Cardiac fibroblast (primary cell): ENCODE results near the gene TMUB2.

Experiments
- DNase-seq, 2 donors: peaks; one replicate each; pipeline versions ENCODE4 v3.0.0 to v3.0.0-alpha.2; 2010; ENCODE audit warnings: low read depth in 2 of 2
- H3K4me3 ChIP-seq, 2 donors: replicated peaks in 1 of 2; 1 replicate in 1 of 2; 2 replicates in 1 of 2; pipeline ENCODE4 v1.5.1; 2011; ENCODE audit warnings: low read depth in 2 of 2, low read length in 2 of 2, mild to moderate bottlenecking in 2 of 2, moderate library complexity in 1 of 2
- TF ChIP-seq, protein P1 (sequence below): IDR thresholded peaks from one replicate; pipeline ENCODE4 v1.5.1; 2011; ENCODE audit warnings: low read depth, mild to moderate bottlenecking, low read length, inconsistent platforms

The TMUB2 gene

DNA sequence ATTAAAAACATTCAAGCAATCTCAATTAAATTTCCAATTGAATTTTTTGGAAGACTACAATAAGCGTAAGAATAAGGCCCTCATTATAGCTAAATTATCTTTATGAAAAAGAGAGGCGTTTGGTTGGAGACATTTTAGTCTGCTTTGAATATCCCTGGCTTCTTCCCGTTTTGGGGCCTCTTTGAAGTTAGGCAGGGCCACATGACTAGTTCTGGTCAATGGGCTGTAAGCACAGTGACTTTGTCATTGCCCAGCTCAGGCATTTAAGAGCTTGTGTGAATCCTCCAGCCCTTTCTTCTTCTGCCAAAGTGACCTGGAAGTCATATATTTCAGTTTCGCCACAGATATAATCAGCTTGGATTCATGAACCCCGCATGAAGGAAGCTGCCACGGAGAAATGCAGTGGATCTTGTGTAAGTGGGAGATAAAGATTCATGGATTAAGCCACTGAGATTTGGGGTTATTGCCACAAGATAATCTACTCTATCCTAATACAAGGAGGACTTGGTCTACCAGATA is 54.4 kb downstream of the TMUB2 start:
- DNase-seq: no peak

More for the DNA sequence above, 54.4 kb downstream of the TMUB2 start:
- H3K4me3 ChIP-seq: no peak overlapping the region
- TF ChIP-seq, protein P1, sequence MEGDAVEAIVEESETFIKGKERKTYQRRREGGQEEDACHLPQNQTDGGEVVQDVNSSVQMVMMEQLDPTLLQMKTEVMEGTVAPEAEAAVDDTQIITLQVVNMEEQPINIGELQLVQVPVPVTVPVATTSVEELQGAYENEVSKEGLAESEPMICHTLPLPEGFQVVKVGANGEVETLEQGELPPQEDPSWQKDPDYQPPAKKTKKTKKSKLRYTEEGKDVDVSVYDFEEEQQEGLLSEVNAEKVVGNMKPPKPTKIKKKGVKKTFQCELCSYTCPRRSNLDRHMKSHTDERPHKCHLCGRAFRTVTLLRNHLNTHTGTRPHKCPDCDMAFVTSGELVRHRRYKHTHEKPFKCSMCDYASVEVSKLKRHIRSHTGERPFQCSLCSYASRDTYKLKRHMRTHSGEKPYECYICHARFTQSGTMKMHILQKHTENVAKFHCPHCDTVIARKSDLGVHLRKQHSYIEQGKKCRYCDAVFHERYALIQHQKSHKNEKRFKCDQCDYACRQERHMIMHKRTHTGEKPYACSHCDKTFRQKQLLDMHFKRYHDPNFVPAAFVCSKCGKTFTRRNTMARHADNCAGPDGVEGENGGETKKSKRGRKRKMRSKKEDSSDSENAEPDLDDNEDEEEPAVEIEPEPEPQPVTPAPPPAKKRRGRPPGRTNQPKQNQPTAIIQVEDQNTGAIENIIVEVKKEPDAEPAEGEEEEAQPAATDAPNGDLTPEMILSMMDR: no peak
